Endodermal cell (in vitro differentiated cells): Measurements from ENCODE around the gene GPS2. TPM values are rescaled to one million over a fixed set of nuclear protein-coding genes. Genes with fewer than 3 reads are reported as not detected.

Experiments used
- DNase-seq: peaks from one replicate; pipeline ENCODE4 v3.0.0-alpha.2; 2017
- H3K27ac ChIP-seq: 2 replicates; pipeline ENCODE4 v1.5.1; 2013; ENCODE audit warnings: mild to moderate bottlenecking, low read depth, low read length, moderate library complexity
- H3K27me3 ChIP-seq: 2 replicates; pipeline ENCODE4 v1.6.1; 2013; ENCODE audit warnings: mild to moderate bottlenecking, low read length, moderate library complexity; ENCODE audit not compliant: insufficient read depth, control insufficient read depth, poor library complexity, severe bottlenecking
- H3K36me3 ChIP-seq: 2 replicates; pipeline ENCODE4 v1.7.0; 2013; ENCODE audit warnings: mild to moderate bottlenecking, low read length, moderate library complexity; ENCODE audit not compliant: control insufficient read depth, insufficient read depth
- H3K4me1 ChIP-seq: one replicate; pipeline ENCODE4 v1.7.0; 2013; ENCODE audit warnings: low read length; ENCODE audit not compliant: control insufficient read depth, insufficient read depth
- H3K4me3 ChIP-seq: 2 replicates; pipeline ENCODE4 v1.5.1; 2013; ENCODE audit warnings: mild to moderate bottlenecking, low read length, moderate library complexity
- H3K9ac ChIP-seq: 2 replicates; pipeline ENCODE4 v1.6.1; 2013; ENCODE audit warnings: mild to moderate bottlenecking, low read length, moderate library complexity; ENCODE audit not compliant: poor library complexity, severe bottlenecking; ENCODE audit errors: extremely low read depth
- H3K9me3 ChIP-seq: 2 replicates; pipeline ENCODE4 v1.6.1; 2013; ENCODE audit warnings: mild to moderate bottlenecking, low read length, moderate library complexity; ENCODE audit not compliant: control insufficient read depth
- H3K27ac Mint-ChIP-seq: 2 replicates; pipeline ENCODE4 v1.8.0; 2020; ENCODE audit warnings: mixed read lengths
- H3K27me3 Mint-ChIP-seq: 2 replicates; pipeline ENCODE4 v1.8.0; 2021; ENCODE audit warnings: mild to moderate bottlenecking, mixed read lengths; ENCODE audit not compliant: insufficient read depth
- H3K36me3 Mint-ChIP-seq: 2 replicates; pipeline ENCODE4 v1.8.0; 2020; ENCODE audit warnings: low read depth, mixed read lengths
- H3K4me1 Mint-ChIP-seq: 2 replicates; pipeline ENCODE4 v1.8.0; 2020; ENCODE audit warnings: mixed read lengths
- H3K4me3 Mint-ChIP-seq: 2 replicates; pipeline ENCODE4 v1.8.0; 2020; ENCODE audit warnings: mild to moderate bottlenecking, moderate library complexity, mixed read lengths
- H3K9me3 Mint-ChIP-seq: 2 replicates; pipeline ENCODE4 v1.8.0; 2020; ENCODE audit warnings: mild to moderate bottlenecking, mixed read lengths
- CTCF ChIP-seq: fragments of 200-600 bp; sonication (generic); conservative IDR thresholded peaks from 2 replicates; pipeline ENCODE4 v1.5.0; 2021; ENCODE audit warnings: antibody characterized with exemption, mild to moderate bottlenecking
- WGBS, 2 experiments: methylation state at CpG; one replicate each; pipeline versions ENCODE4 v1.1.5 to v1.1.7; 2013; ENCODE audit warnings: missing lambda C conversion rate in 2 of 2, mixed read lengths in 1 of 2; ENCODE audit not compliant: insufficient coverage in 1 of 2, insufficient read length in 1 of 2; 5-methylcytosine and 5-hydroxymethylcytosine counted together
- total RNA-seq, 2 donors: library from RNA; stranded (reverse); fragmentation: NEBNext Ultra II Directional in 1 of 2; extraction: Animal tissue kit (Norgen Biotek cat#: 25700) in 1 of 2; gene quantifications; 2 replicates in 1 of 2; 3 replicates in 1 of 2; pipeline ENCODE4 v1.2.1, GENCODE V29; 2021

Gene GPS2
- total RNA-seq, 2 donors from 2014 or later, result 43.6 to 47.2 TPM

GRCh38 chr17:7361906-7362305, 46.7 kb upstream of the GPS2 start:
- H3K4me3 Mint-ChIP-seq, result no peak overlapping the region

GRCh38 chr17:7357381-7357780, 42.2 kb upstream of the GPS2 start:
- H3K27ac ChIP-seq, result no peak overlapping the region
- peaks cover 5% of the 10 kb centered on the region for H3K4me1 Mint-ChIP-seq
- H3K27me3 ChIP-seq, result no peaks in the 10 kb centered on the region
- DNase-seq, result no peak
- no peak overlapping the region for H3K27ac Mint-ChIP-seq
- 89 to 100% methylated on average over 1 to 2 of the region's 2 CpGs for WGBS, 2 experiments
- TF ChIP-seq CTCF, result no peak
- peaks cover 5% of the 10 kb centered on the region for H3K4me1 ChIP-seq
- H3K4me3 Mint-ChIP-seq, result no peak overlapping the region
- no peak overlapping the region for H3K9ac ChIP-seq
- peaks cover 24% of the 10 kb centered on the region for H3K27me3 Mint-ChIP-seq
- H3K36me3 ChIP-seq, result no peaks in the 10 kb centered on the region
- no peaks in the 10 kb centered on the region for H3K9me3 ChIP-seq
- H3K9me3 Mint-ChIP-seq, result no peaks in the 10 kb centered on the region
- H3K36me3 Mint-ChIP-seq, result no peaks in the 10 kb centered on the region
- no peak overlapping the region for H3K4me3 ChIP-seq

More at GRCh38 chr17:7361906-7362305, 46.7 kb upstream of the GPS2 start:
- Mint-ChIP-seq H3K9me3 (no peaks in the 10 kb centered on the region), H3K27ac (no peak overlapping the region), H3K4me1 (no peaks in the 10 kb centered on the region), H3K27me3 (peaks cover 13% of the 10 kb centered on the region), H3K36me3 (no peaks in the 10 kb centered on the region)
- H3K4me1 ChIP-seq, result no peaks in the 10 kb centered on the region
- H3K36me3 ChIP-seq, result no peaks in the 10 kb centered on the region
- no peak for TF ChIP-seq CTCF
- WGBS, 2 experiments, result 91% methylated on average over 3 of the region's 3 CpGs; no CpG with 5 or more reads in 1 of the 2 experiments
- H3K27me3 ChIP-seq, result no peaks in the 10 kb centered on the region
- H3K9ac ChIP-seq, result no peak overlapping the region
- H3K27ac ChIP-seq, result no peak overlapping the region
- H3K4me3 ChIP-seq, result no peak overlapping the region
- no peaks in the 10 kb centered on the region for H3K9me3 ChIP-seq
- no peak for DNase-seq

DNA sequence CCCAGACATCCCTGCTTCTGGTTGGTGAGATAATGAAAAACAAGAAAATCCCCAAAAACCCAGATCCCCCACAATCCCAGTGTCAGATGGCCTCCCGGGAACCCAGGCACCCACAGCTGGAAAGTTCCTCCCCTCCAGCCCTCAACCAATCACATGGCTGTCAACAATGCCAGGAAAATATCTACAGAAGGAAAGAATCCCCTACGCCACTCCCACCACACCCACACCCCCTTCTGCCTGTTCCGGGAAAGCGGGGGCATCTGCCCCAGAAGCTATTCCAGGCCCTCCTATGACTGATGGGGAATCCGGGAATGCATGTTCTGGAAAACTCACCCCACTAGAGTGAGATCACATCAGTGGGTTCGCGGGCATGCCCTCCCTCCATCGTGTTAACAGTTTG, 41.6 kb upstream of the GPS2 start:
- no peaks in the 10 kb centered on the region for H3K36me3 Mint-ChIP-seq
- H3K4me3 Mint-ChIP-seq, result no peak overlapping the region
- 90 to 93% methylated on average over 3 to 8 of the region's 8 CpGs for WGBS, 2 experiments
- no peak for DNase-seq
- no peak overlapping the region for H3K27ac Mint-ChIP-seq
- H3K9me3 ChIP-seq, result no peaks in the 10 kb centered on the region
- no peak overlapping the region for H3K4me3 ChIP-seq
- H3K27ac ChIP-seq, result no peak overlapping the region
- peaks cover 6% of the 10 kb centered on the region for H3K4me1 Mint-ChIP-seq
- H3K9ac ChIP-seq, result no peak overlapping the region
- H3K9me3 Mint-ChIP-seq, result no peaks in the 10 kb centered on the region
- H3K27me3 Mint-ChIP-seq, result peaks cover 24% of the 10 kb centered on the region
- H3K36me3 ChIP-seq, result no peaks in the 10 kb centered on the region
- H3K27me3 ChIP-seq, result no peaks in the 10 kb centered on the region
- H3K4me1 ChIP-seq, result peaks cover 5% of the 10 kb centered on the region
- TF ChIP-seq CTCF, result no peak
